Activated T-cell treated with anti-CD3 and anti-CD28 coated beads for 48 hours (primary cell): ENCODE data around the gene TMEM233.
"Not testable (repeated sequence)": the region's sequence is repeated elsewhere in the genome, so short reads cannot be mapped to it uniquely, and the experiment has no call there.

Source experiments
- DNase-seq: peaks from one replicate; pipeline ENCODE4 v3.0.0-alpha.2; 2020; ENCODE audit warnings: low read depth

Gene TMEM233

DNA sequence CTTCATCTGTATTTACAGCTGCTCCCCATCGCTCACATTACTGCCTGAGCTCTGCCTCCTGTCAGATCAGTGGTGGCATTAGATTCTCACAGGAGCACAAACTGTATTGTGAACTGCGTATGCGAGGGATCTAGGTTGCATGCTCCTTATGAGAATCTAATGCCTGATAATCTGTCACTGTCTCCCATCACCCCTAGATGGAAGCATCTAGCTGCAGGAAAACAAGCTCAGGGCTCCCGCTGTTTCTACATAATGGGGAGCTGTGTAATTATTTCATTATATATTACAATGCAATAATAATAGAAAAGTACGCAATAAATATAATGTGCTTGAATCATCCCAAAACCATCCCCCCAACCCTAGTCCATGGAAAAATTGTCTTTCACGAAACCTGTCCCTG lies 64.6 kb downstream of the TMEM233 start:
- DNase-seq, result not testable (repeated sequence)

- DNase-seq, result no peak
Observed at GRCh38 chr12:119659289-119659897, 65.8 kb downstream of the TMEM233 start.

- DNase-seq, result no peak
Observed at GRCh38 chr12:119660076-119660475, 66.5 kb downstream of the TMEM233 start.

DNA sequence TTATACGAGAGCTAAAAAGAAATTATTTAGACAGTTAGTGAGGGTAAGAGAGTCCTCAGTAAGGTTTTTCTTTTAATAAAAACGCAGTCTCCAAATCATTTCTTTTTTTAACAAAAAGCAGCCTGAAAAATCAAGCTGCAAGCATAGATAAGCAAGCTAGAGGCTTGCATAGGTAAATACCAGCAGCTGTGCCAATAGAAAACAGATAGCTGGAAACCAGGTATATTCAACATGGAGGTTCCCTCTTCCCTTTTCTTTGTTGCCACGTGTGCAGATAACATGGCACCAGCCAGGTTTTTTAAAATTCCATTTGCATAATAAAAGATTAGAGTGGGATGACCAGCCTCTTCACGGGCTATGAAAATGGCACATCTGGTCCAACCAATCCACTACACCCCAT lies 68.3 kb downstream of the TMEM233 start:
- no peak for DNase-seq

DNA sequence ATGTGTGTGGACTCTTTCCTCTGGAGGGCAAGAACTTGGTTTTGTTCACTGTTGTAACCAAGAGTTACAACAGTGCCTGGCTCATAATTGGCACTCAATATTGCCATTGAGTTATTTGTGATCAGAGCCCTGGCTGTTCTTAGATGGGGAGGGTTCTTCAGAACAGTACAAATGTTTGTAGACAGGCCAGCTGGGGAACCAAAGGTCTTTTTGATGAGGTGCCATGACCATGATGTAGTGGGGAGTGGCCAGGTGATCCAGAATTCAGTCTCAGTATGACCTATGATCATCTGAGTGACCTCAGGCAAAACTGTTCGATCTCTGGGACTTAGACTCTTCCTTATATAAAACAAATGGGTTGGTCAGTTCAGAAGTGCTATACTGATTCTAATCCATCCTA lies 71.1 kb downstream of the TMEM233 start:
- DNase-seq, result no peak

GRCh38 chr12:119665164-119665929 lies 71.8 kb downstream of the TMEM233 start:
- no peak for DNase-seq

GRCh38 chr12:119666226-119666795 lies 72.7 kb downstream of the TMEM233 start:
- DNase-seq, result no peak

DNA sequence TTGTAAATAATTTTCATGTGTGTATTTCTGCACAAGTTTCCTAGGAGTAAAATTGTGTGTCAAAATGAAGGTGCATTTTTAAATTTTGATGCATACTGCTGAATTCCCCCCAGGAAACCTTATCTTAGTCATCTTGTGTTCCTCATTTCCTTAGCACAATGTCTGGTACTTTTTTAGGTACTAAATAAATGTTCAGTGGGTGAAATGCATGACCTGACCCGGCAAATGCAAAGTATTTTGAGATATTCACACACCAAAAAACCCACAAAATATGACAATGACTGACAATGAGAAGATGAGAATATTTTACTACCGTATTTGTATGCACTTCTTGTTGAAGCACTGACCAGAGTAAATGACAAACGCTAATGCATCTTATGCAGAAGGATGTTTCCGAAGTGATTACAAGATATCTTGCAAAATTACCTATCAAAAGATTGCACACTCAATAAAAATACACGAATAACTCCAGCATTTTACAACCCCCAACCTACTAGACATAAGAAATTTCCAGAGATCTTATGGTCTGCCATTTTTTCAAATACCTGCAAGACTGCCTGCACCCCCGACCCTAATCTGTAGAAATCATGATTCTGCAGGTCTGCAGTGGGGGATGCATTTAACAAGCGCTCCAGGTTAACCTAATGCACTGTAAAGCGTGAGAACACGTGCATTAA lies 73.5 kb downstream of the TMEM233 start:
- no peak for DNase-seq

- peak; percentile 96 for DNase-seq
Observed at GRCh38 chr12:119667577-119668323, 74.2 kb downstream of the TMEM233 start, which contains the start of gene PRKAB1. PRKAB1 (plus strand) TSS chr12:119668133; CDS start chr12:119668245, 112 bp downstream.

GRCh38 chr12:119668324-119668841 lies 74.8 kb downstream of the TMEM233 start:
- no peak for DNase-seq

DNA sequence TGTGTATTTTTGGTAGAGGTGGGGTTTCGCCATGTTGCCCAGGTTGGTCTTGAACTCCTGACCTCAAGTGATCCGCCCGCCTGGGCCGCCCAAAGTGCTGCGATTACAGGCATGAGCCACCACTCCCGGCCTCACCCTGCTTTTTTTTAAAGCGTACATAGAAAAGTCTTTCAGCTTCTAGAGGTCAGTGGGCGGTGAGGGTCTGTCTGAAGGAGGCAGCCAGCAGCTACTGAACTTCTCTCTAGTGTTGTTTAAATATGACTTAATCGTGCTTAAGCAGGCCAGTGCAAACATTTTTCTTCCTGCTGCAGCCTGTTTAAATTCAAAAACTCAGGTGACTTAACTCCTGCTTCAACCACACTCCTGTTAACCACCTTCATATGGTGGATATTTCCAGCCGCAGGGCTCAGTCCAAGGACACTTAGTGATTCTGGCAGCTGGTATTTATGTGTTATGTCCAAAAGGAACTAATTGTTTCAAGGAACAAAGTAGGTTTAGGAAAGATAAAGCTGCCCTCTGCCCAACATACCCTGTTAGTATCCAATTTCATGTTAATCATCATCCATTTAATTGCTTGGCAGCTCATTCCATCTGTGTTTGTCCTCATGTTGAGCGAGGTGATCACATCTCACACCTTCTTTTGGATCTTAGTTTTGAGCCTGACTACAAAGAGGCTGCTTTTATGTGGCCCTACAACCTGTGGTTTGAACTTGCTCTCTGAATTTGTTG lies 76.3 kb downstream of the TMEM233 start:
- DNase-seq, result no peak

DNA sequence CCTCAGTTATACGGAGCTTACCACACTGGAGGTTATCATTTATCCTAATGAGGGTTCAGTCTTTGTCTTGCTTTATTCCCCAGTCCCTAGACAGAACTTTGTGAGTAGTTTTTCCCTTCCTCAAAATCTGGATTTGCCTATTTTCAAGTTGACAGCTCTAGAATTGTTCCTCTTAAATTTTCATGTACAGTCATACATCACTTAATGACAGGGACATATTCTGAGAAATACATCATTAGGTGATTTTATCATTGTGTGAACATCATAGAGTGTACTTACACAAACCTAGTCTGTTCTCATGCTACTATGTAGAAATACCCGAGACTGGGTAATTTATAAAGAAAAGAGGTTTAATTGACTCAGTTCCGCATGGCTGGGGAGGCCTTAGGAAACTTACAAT lies 77.5 kb downstream of the TMEM233 start:
- DNase-seq, result no peak

DNA sequence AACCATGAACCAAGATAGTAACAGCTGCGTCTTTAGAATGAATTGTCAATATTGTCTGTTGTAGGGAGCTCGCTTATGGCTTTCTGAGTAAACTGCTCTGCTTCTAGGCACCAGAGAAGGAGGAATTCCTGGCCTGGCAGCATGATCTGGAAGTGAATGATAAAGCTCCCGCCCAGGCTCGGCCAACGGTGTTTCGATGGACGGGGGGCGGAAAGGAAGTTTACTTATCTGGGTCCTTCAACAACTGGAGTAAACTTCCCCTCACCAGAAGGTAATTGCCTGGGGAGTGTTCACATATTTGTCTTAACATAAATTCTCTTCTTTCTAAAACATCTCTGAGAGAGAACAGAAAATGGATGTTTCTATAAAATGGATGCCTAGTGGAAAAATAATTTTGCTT lies 78.6 kb downstream of the TMEM233 start:
- no peak for DNase-seq

- no peak for DNase-seq
Observed at GRCh38 chr12:119673634-119674033, 80.1 kb downstream of the TMEM233 start.

GRCh38 chr12:119674560-119674959 lies 81.0 kb downstream of the TMEM233 start:
- DNase-seq, result no peak

GRCh38 chr12:119676022-119676421 lies 82.4 kb downstream of the TMEM233 start:
- DNase-seq, result no peak

DNA sequence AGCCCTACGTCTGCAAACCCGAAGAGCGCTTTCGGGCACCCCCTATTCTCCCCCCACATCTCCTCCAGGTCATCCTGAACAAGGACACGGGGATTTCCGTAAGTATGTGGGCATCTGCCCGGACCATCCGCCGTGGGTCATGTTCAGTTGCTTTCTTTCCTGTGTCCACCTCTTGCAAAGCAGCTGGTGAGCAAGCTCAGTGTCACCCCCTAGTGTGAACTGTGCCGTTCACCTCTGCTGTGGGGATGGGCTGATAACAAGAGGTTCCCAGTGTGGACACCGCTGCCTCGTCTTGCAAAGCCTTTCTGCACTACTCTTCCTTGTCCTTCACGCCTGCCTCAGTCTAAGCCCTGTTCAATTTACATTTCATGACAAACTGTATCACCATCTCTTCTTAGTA lies 83.0 kb downstream of the TMEM233 start:
- DNase-seq, result no peak

DNA sequence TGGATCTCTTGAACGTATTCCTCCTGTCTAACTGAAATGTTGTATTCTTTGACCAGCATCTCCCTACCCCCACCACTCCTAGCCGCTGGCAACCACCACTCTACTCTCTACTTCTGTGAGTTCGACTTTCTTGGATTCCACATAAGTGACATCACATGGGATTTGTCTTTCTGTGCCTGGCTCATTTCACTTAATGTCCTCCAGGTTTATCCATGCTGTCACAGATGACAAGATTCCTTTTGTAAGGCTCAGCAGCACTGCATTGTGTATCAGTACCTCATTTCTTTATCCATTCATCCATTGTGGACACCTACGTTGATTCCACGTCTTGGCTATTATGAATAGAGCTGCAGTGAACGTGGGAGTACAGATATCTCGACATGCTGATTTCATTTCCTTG lies 84.9 kb downstream of the TMEM233 start:
- no peak for DNase-seq

GRCh38 chr12:119679081-119679480 lies 85.5 kb downstream of the TMEM233 start:
- DNase-seq, result no peak

- DNase-seq, result no peak
Observed at GRCh38 chr12:119679490-119679889, 85.9 kb downstream of the TMEM233 start.

GRCh38 chr12:119681111-119681510 lies 87.5 kb downstream of the TMEM233 start:
- no peak for DNase-seq
